Measurements from ENCODE around the gene MEF2A. TPM values are rescaled to one million over a fixed set of nuclear protein-coding genes. Genes with fewer than 3 reads are reported as not detected.
A peak's percentile ranks its signal among the peaks of the same experiment; 100 is the strongest.

The MEF2A gene
- total and polyA plus RNA-seq, 2 donors (not counting 1 experiment from before 2014, with no cell fraction given) = 44.0 to 102 TPM

GRCh38 chr15:99732124-99732750 lies 166.5 kb downstream of the MEF2A start:
- peak overlapping the region; percentile 99 for H2AFZ ChIP-seq (ENCODE audit: insufficient read depth, low read depth, low read length, poor library complexity, severe bottlenecking)
- Mint-ChIP-seq H3K9me3 (ENCODE audit: insufficient read depth) (no peaks in the 10 kb centered on the region), H3K27me3 (no peaks in the 10 kb centered on the region), H3K4me1 (peaks cover 14% of the 10 kb centered on the region), H3K4me3 (peak overlapping the region; percentile 90), H3K27ac (peak overlapping the region; percentile 74)
- CTCF ChIA-PET = interaction anchor here (2.6 to 8.3 kb wide), 3 partner anchors 23 to 459 kb away, joined by 14 to 48 read pairs (median 33); no protein-coding TSS in a partner anchor
- H3K27me3 ChIP-seq (replicated peaks in 1 of 4; ENCODE audit: control extremely low read depth in 1 of 4, control insufficient read depth in 3 of 4, insufficient read depth in 4 of 4, low read length in 3 of 4) = no peaks in the 10 kb centered on the region
- H3K79me2 ChIP-seq (ENCODE audit: control insufficient read depth, insufficient read depth, low read length) = no peaks in the 10 kb centered on the region
- peak overlapping the region in 1 of 2 donors; percentile 74 for H3K27ac ChIP-seq (ENCODE audit: low read length in 2 of 2)
- intact Hi-C loops (cut with micrococcal nuclease) = loop anchor here (2.0 to 10.0 kb wide), 5 partner anchors 27 to 1990 kb away; partner anchors contain the start of genes ASB7, IGF1R, LINS1 and TARS3
- peaks cover 10 to 13% of the 10 kb centered on the region in 2 donors for H3K4me1 ChIP-seq (ENCODE audit: control insufficient read depth in 2 of 2, insufficient read depth in 2 of 2, low read length in 2 of 2)
- H4K20me1 ChIP-seq (ENCODE audit: control insufficient read depth, insufficient read depth, low read length, poor library complexity, severe bottlenecking) = no peaks in the 10 kb centered on the region
- no peaks in the 10 kb centered on the region for H3K36me3 ChIP-seq (replicated peaks in 1 of 2; ENCODE audit: control extremely low read depth in 1 of 2, control insufficient read depth in 1 of 2, extremely low read depth in 1 of 2, insufficient read depth in 2 of 2, low read length in 1 of 2)
- peaks cover 0 to 5% (median 0%) of the 10 kb centered on the region in 3 donors for H3K9me3 ChIP-seq (ENCODE audit: control extremely low read depth in 1 of 3, control insufficient read depth in 2 of 3, insufficient read depth in 1 of 3, low read length in 2 of 3)
- DNase-seq = no peak
- POLR2A ChIA-PET = interaction anchor here (1.2 to 2.5 kb wide), 2 partner anchors 15 to 481 kb away, joined by 4 to 18 read pairs; partner anchors contain the start of gene LRRC28
- 22% methylated on average over 12 of the region's 18 CpGs for WGBS (ENCODE audit: insufficient coverage)
- ATAC-seq (ENCODE audit: low read depth) = no peak
- no peak for TF ChIP-seq EZH2 (IDR thresholded peaks at IDR 0.05; ENCODE audit: borderline replicate concordance, insufficient read depth, low read depth, low read length, poor library complexity, severe bottlenecking)
- no peak for TF ChIP-seq CTCF (IDR thresholded peaks at IDR 0.05)
- peak overlapping the region; percentile 98 for H3K4me2 ChIP-seq (replicated peaks; ENCODE audit: low read depth, low read length, poor library complexity, severe bottlenecking)
- H3K9ac ChIP-seq (ENCODE audit: low read length) = peak overlapping the region; percentile 83
- peak overlapping the region; percentile 12 to 89 (median 75) for H3K4me3 ChIP-seq (ENCODE audit: control extremely low read depth in 1 of 5, extremely low read depth in 1 of 5, insufficient read depth in 1 of 5, low read depth in 2 of 5, low read length in 4 of 5)
